Mesendoderm (in vitro differentiated cells): ENCODE results near the gene MCM3.

Experiments
- DNase-seq: peaks from one replicate; pipeline ENCODE4 v3.0.0; 2013
- H2AK5ac ChIP-seq: 2 replicates; pipeline ENCODE4 v1.6.1; 2013; ENCODE audit warnings: low read length, inconsistent platforms
- H2BK120ac ChIP-seq: 2 replicates; pipeline ENCODE4 v1.6.1; 2013; ENCODE audit warnings: low read depth, mild to moderate bottlenecking, low read length, moderate library complexity, mixed read lengths
- H2BK15ac ChIP-seq: replicated peaks from 2 replicates; pipeline ENCODE4 v1.6.1; 2013; ENCODE audit warnings: low read depth, mild to moderate bottlenecking, moderate library complexity
- H2BK5ac ChIP-seq: 2 replicates; pipeline ENCODE4 v1.6.1; 2013; ENCODE audit warnings: low read length, inconsistent platforms
- H3K18ac ChIP-seq: 2 replicates; pipeline ENCODE4 v1.6.1; 2013; ENCODE audit warnings: mild to moderate bottlenecking, low read length, mixed read lengths
- H3K23ac ChIP-seq: one replicate; pipeline ENCODE4 v1.6.1; 2013; ENCODE audit warnings: low read length
- H3K27ac ChIP-seq: 2 replicates; pipeline ENCODE4 v1.5.1; 2013; ENCODE audit warnings: low read depth, mild to moderate bottlenecking, inconsistent platforms, low read length, moderate library complexity
- H3K27me3 ChIP-seq: 2 replicates; pipeline ENCODE4 v1.6.1; 2013; ENCODE audit warnings: low read length, control low read depth, mild to moderate bottlenecking, inconsistent platforms; ENCODE audit not compliant: insufficient read depth, poor library complexity
- H3K36me3 ChIP-seq: 2 replicates; pipeline ENCODE4 v1.6.1; 2013; ENCODE audit warnings: low read length, inconsistent platforms; ENCODE audit not compliant: control insufficient read depth, insufficient read depth
- H3K4ac ChIP-seq: one replicate; pipeline ENCODE4 v1.6.1; 2013; ENCODE audit warnings: low read depth, mild to moderate bottlenecking, low read length, moderate library complexity
- H3K4me1 ChIP-seq: 2 replicates; pipeline ENCODE4 v1.6.1; 2013; ENCODE audit warnings: low read depth, low read length, inconsistent platforms; ENCODE audit not compliant: control insufficient read depth
- H3K4me2 ChIP-seq: 2 replicates; pipeline ENCODE4 v1.6.1; 2013; ENCODE audit warnings: low read length
- H3K4me3 ChIP-seq: 2 replicates; pipeline ENCODE4 v1.5.1; 2013; ENCODE audit warnings: mild to moderate bottlenecking, low read length
- H3K56ac ChIP-seq: one replicate; pipeline ENCODE4 v1.6.1; 2013; ENCODE audit warnings: low read length
- H3K79me1 ChIP-seq: 2 replicates; pipeline ENCODE4 v1.6.1; 2013; ENCODE audit warnings: low read length, inconsistent platforms
- H3K79me2 ChIP-seq: 2 replicates; pipeline ENCODE4 v1.6.1; 2013; ENCODE audit warnings: mild to moderate bottlenecking, low read length; ENCODE audit not compliant: control insufficient read depth, insufficient read depth
- H3K9ac ChIP-seq: 2 replicates; pipeline ENCODE4 v1.6.1; 2013; ENCODE audit warnings: low read length, inconsistent platforms
- H4K5ac ChIP-seq: one replicate; pipeline ENCODE4 v1.6.1; 2013; ENCODE audit warnings: low read length
- H4K8ac ChIP-seq: one replicate; pipeline ENCODE4 v1.6.1; 2013; ENCODE audit warnings: low read depth, mild to moderate bottlenecking, control low read depth, low read length, moderate library complexity
- WGBS: extraction: QIAGEN DNeasy Blood & Tissue Kit; methylation state at CpG from one replicate; pipeline ENCODE4 v1.1.7; 2013; ENCODE audit warnings: low lambda C conversion rate, missing lambda C conversion rate; ENCODE audit not compliant: insufficient coverage; ENCODE audit errors: extremely low coverage; 5-methylcytosine and 5-hydroxymethylcytosine counted together

Gene MCM3

GRCh38 chr6:52301326-52301725, 16.8 kb upstream of the MCM3 start:
- no peak for DNase-seq
- no CpG with 5 or more reads among the region's 1 CpG for WGBS
- no peak overlapping the region for H3K56ac ChIP-seq

GRCh38 chr6:52300489-52300931, 16.0 kb upstream of the MCM3 start:
- no peak overlapping the region for H4K8ac ChIP-seq
- DNase-seq = no peak
- no peak overlapping the region for H3K4me2 ChIP-seq
- H3K27me3 ChIP-seq = no peaks in the 10 kb centered on the region
- H4K5ac ChIP-seq = no peak overlapping the region
- H3K36me3 ChIP-seq = no peaks in the 10 kb centered on the region
- no peak overlapping the region for H3K9ac ChIP-seq
- no peak overlapping the region for H2BK5ac ChIP-seq
- H3K27ac ChIP-seq = no peak overlapping the region
- H3K4me1 ChIP-seq = no peaks in the 10 kb centered on the region
- H3K79me2 ChIP-seq = no peaks in the 10 kb centered on the region
- H3K56ac ChIP-seq = no peak overlapping the region
- no peak overlapping the region for H3K4ac ChIP-seq
- no CpG with 5 or more reads among the region's 2 CpGs for WGBS
- H2BK120ac ChIP-seq = no peak overlapping the region
- H3K18ac ChIP-seq = no peak overlapping the region
- H2AK5ac ChIP-seq = no peak overlapping the region
- H3K4me3 ChIP-seq = no peak overlapping the region
- no peak overlapping the region for H3K23ac ChIP-seq
- H2BK15ac ChIP-seq = no peak overlapping the region
- H3K79me1 ChIP-seq = no peaks in the 10 kb centered on the region

More at GRCh38 chr6:52301326-52301725, 16.8 kb upstream of the MCM3 start:
- Histone ChIP-seq H3K79me2 (no peaks in the 10 kb centered on the region), H3K4me2 (no peak overlapping the region), H3K79me1 (no peaks in the 10 kb centered on the region), H3K9ac (no peak overlapping the region), H3K23ac (no peak overlapping the region), H4K8ac (no peak overlapping the region), H2BK5ac (no peak overlapping the region), H4K5ac (no peak overlapping the region), H2AK5ac (no peak overlapping the region), H3K27me3 (no peaks in the 10 kb centered on the region), H3K4me3 (no peak overlapping the region), H3K4me1 (no peaks in the 10 kb centered on the region), H2BK15ac (no peak overlapping the region), H3K4ac (no peak overlapping the region), H3K27ac (no peak overlapping the region), H3K18ac (no peak overlapping the region), H3K36me3 (no peaks in the 10 kb centered on the region), H2BK120ac (no peak overlapping the region)

GRCh38 chr6:52299653-52300052, 15.1 kb upstream of the MCM3 start:
- H2BK15ac ChIP-seq = no peak overlapping the region
- no peak overlapping the region for H4K5ac ChIP-seq
- no peak overlapping the region for H3K4me2 ChIP-seq
- no peak overlapping the region for H3K9ac ChIP-seq
- WGBS = no CpG with 5 or more reads among the region's 3 CpGs
- H2AK5ac ChIP-seq = no peak overlapping the region
- no peak overlapping the region for H2BK120ac ChIP-seq
- no peaks in the 10 kb centered on the region for H3K79me2 ChIP-seq
- no peak overlapping the region for H3K27ac ChIP-seq
- H3K27me3 ChIP-seq = no peaks in the 10 kb centered on the region
- H3K36me3 ChIP-seq = no peaks in the 10 kb centered on the region
- H2BK5ac ChIP-seq = no peak overlapping the region
- no peak overlapping the region for H3K4ac ChIP-seq
- no peak overlapping the region for H3K18ac ChIP-seq
- H3K4me3 ChIP-seq = no peak overlapping the region
- no peak overlapping the region for H3K56ac ChIP-seq
- H3K23ac ChIP-seq = no peak overlapping the region
- DNase-seq = no peak
- H3K79me1 ChIP-seq = no peaks in the 10 kb centered on the region
- no peak overlapping the region for H4K8ac ChIP-seq
- H3K4me1 ChIP-seq = no peaks in the 10 kb centered on the region

- H3K9ac ChIP-seq = no peak overlapping the region
- no peak overlapping the region for H3K4me2 ChIP-seq
- H3K79me2 ChIP-seq = no peaks in the 10 kb centered on the region
- H2AK5ac ChIP-seq = no peak overlapping the region
- no peak overlapping the region for H3K56ac ChIP-seq
- H2BK15ac ChIP-seq = no peak overlapping the region
- H3K4ac ChIP-seq = no peak overlapping the region
- no peak overlapping the region for H2BK120ac ChIP-seq
- no peak overlapping the region for H3K27ac ChIP-seq
- H4K5ac ChIP-seq = no peak overlapping the region
- no peak overlapping the region for H4K8ac ChIP-seq
- no peak overlapping the region for H2BK5ac ChIP-seq
- H3K18ac ChIP-seq = no peak overlapping the region
- no peak for DNase-seq
- H3K79me1 ChIP-seq = no peaks in the 10 kb centered on the region
- no CpG with 5 or more reads among the region's 3 CpGs for WGBS
- H3K4me1 ChIP-seq = no peaks in the 10 kb centered on the region
- H3K23ac ChIP-seq = no peak overlapping the region
- H3K27me3 ChIP-seq = no peaks in the 10 kb centered on the region
- H3K4me3 ChIP-seq = no peak overlapping the region
- H3K36me3 ChIP-seq = no peaks in the 10 kb centered on the region
Observed at GRCh38 chr6:52297433-52297832, 12.9 kb upstream of the MCM3 start.

GRCh38 chr6:52293067-52293466, 8.5 kb upstream of the MCM3 start:
- no peak overlapping the region for H3K27ac ChIP-seq
- no peak overlapping the region for H3K9ac ChIP-seq
- H2AK5ac ChIP-seq = no peak overlapping the region
- H3K56ac ChIP-seq = no peak overlapping the region
- no peak overlapping the region for H4K8ac ChIP-seq
- no peak overlapping the region for H3K23ac ChIP-seq
- no peak overlapping the region for H3K4me3 ChIP-seq
- no peak overlapping the region for H3K18ac ChIP-seq
- no peaks in the 10 kb centered on the region for H3K79me2 ChIP-seq
- no peak for DNase-seq
- no peaks in the 10 kb centered on the region for H3K27me3 ChIP-seq
- no peak overlapping the region for H2BK5ac ChIP-seq
- H3K79me1 ChIP-seq = no peaks in the 10 kb centered on the region
- H3K4me1 ChIP-seq = no peaks in the 10 kb centered on the region
- H3K4me2 ChIP-seq = no peak overlapping the region
- no peak overlapping the region for H2BK15ac ChIP-seq
- no peak overlapping the region for H3K4ac ChIP-seq
- no peak overlapping the region for H4K5ac ChIP-seq
- no peaks in the 10 kb centered on the region for H3K36me3 ChIP-seq
- H2BK120ac ChIP-seq = no peak overlapping the region

GRCh38 chr6:52288841-52289240, 4.3 kb upstream of the MCM3 start:
- H3K27ac ChIP-seq = no peak overlapping the region
- H3K4me1 ChIP-seq = no peaks in the 10 kb centered on the region
- H3K79me1 ChIP-seq = no peaks in the 10 kb centered on the region
- H2BK5ac ChIP-seq = no peak overlapping the region
- no peak overlapping the region for H2AK5ac ChIP-seq
- no peak for DNase-seq
- H3K36me3 ChIP-seq = no peaks in the 10 kb centered on the region
- H3K4ac ChIP-seq = no peak overlapping the region
- H3K79me2 ChIP-seq = peaks cover 4% of the 10 kb centered on the region
- no peak overlapping the region for H2BK120ac ChIP-seq
- no peak overlapping the region for H3K18ac ChIP-seq
- no peak overlapping the region for H4K8ac ChIP-seq
- H2BK15ac ChIP-seq = no peak overlapping the region
- no peak overlapping the region for H3K23ac ChIP-seq
- no peak overlapping the region for H3K4me3 ChIP-seq
- no peak overlapping the region for H3K4me2 ChIP-seq
- H3K56ac ChIP-seq = no peak overlapping the region
- no peaks in the 10 kb centered on the region for H3K27me3 ChIP-seq
- no peak overlapping the region for H4K5ac ChIP-seq
- no CpG with 5 or more reads among the region's 2 CpGs for WGBS
- no peak overlapping the region for H3K9ac ChIP-seq
